Spinal cord (tissue), 10 donors: Measurements from ENCODE around the gene SHROOM3. TPM values are rescaled to one million over a fixed set of nuclear protein-coding genes. Genes with fewer than 3 reads are reported as not detected.

Source experiments
- DNase-seq, 6 donors: peaks; one replicate each; pipeline versions ENCODE4 v3.0.0 to v3.0.0-alpha.2; 2013 to 2015; ENCODE audit warnings: low spot score in 6 of 6, low read depth in 4 of 6
- H3K27ac ChIP-seq: one replicate; pipeline ENCODE4 v1.5.1; 2013; ENCODE audit warnings: low read depth, low read length, control low read depth
- H3K27me3 ChIP-seq: one replicate; pipeline ENCODE4 v1.6.1; 2013; ENCODE audit warnings: low read length; ENCODE audit not compliant: control insufficient read depth, insufficient read depth
- H3K36me3 ChIP-seq: one replicate; pipeline ENCODE4 v1.6.1; 2013; ENCODE audit warnings: low read length; ENCODE audit not compliant: control insufficient read depth, insufficient read depth
- H3K4me1 ChIP-seq: one replicate; pipeline ENCODE4 v1.6.1; 2013; ENCODE audit warnings: low read length; ENCODE audit not compliant: control insufficient read depth, insufficient read depth
- H3K4me3 ChIP-seq: one replicate; pipeline ENCODE4 v1.5.1; 2013; ENCODE audit warnings: low read depth, low read length, control low read depth
- H3K9me3 ChIP-seq: one replicate; pipeline ENCODE4 v1.6.1; 2013; ENCODE audit warnings: low read length; ENCODE audit not compliant: control insufficient read depth, insufficient read depth
- WGBS: methylation state at CpG from one replicate; pipeline ENCODE4 v1.1.5; 2013; ENCODE audit warnings: missing lambda C conversion rate; ENCODE audit not compliant: insufficient coverage; 5-methylcytosine and 5-hydroxymethylcytosine counted together
- polyA plus RNA-seq, 2 donors: library from polyadenylated mRNA; unstranded; fragments of 120-200 nt; gene quantifications; one replicate each; pipeline ENCODE4 v1.2.1, GENCODE V29; 2013; ENCODE audit not compliant: insufficient read length in 2 of 2
- total RNA-seq, 2 donors: library from RNA; depleted of rRNA in 1 of 2; stranded (reverse); fragments of 120-200 nt in 1 of 2; fragments of >200 nt in 1 of 2; gene quantifications; one replicate each; pipeline versions ENCODE4 v1.2.3 to v1.2.4, GENCODE V29; 2013 to 2014
- donor health status: healthy.

The SHROOM3 gene
- total and polyA plus RNA-seq, 4 donors = 11.6 to 23.3 (median 19.3) TPM

- H3K27me3 ChIP-seq = no peaks in the 10 kb centered on the region
- peak overlapping the region; percentile 33 for H3K27ac ChIP-seq
- no peak overlapping the region for H3K4me3 ChIP-seq
- no peak for DNase-seq
- WGBS = 75% methylated on average over 1 of the region's 1 CpG
- H3K36me3 ChIP-seq = peaks cover 16% of the 10 kb centered on the region
- no peaks in the 10 kb centered on the region for H3K9me3 ChIP-seq
- H3K4me1 ChIP-seq = no peaks in the 10 kb centered on the region
These were observed 310.2 kb downstream of the SHROOM3 start for GRCh38 chr4:76745240-76745639.

- Histone ChIP-seq H3K9me3 (no peaks in the 10 kb centered on the region), H3K27me3 (no peaks in the 10 kb centered on the region), H3K4me1 (no peaks in the 10 kb centered on the region), H3K4me3 (no peak overlapping the region), H3K36me3 (no peaks in the 10 kb centered on the region), H3K27ac (no peak overlapping the region)
- no peak for DNase-seq
- WGBS = no CpG with 5 or more reads among the region's 2 CpGs
These were observed 312.5 kb downstream of the SHROOM3 start for GRCh38 chr4:76747563-76747962.

- no peak overlapping the region for H3K27ac ChIP-seq
- no CpG with 5 or more reads among the region's 6 CpGs for WGBS
These were observed 313.6 kb downstream of the SHROOM3 start for GRCh38 chr4:76748649-76749048.

GRCh38 chr4:76749355-76749754 lies 314.3 kb downstream of the SHROOM3 start:
- DNase-seq = no peak
- Histone ChIP-seq H3K27me3 (no peaks in the 10 kb centered on the region), H3K4me1 (peaks cover 8% of the 10 kb centered on the region), H3K4me3 (no peak overlapping the region), H3K36me3 (peaks cover 2% of the 10 kb centered on the region), H3K27ac (no peak overlapping the region), H3K9me3 (no peaks in the 10 kb centered on the region)
- WGBS = 56% methylated on average over 1 of the region's 4 CpGs

More at GRCh38 chr4:76748649-76749048, 313.6 kb downstream of the SHROOM3 start:
- H3K36me3 ChIP-seq = no peaks in the 10 kb centered on the region
- H3K27me3 ChIP-seq = no peaks in the 10 kb centered on the region
- peak in 2 of 6 donors; percentile 72 to 84 for DNase-seq
- no peaks in the 10 kb centered on the region for H3K9me3 ChIP-seq
- H3K4me1 ChIP-seq = peaks cover 4% of the 10 kb centered on the region
- no peak overlapping the region for H3K4me3 ChIP-seq

GRCh38 chr4:76750716-76751115 lies 315.7 kb downstream of the SHROOM3 start:
- WGBS = 100% methylated on average over 1 of the region's 3 CpGs
- H3K27me3 ChIP-seq = no peaks in the 10 kb centered on the region
- no peak for DNase-seq
- H3K4me1 ChIP-seq = peaks cover 15% of the 10 kb centered on the region
- peaks cover 11% of the 10 kb centered on the region for H3K36me3 ChIP-seq
- no peak overlapping the region for H3K4me3 ChIP-seq
- no peaks in the 10 kb centered on the region for H3K9me3 ChIP-seq
- H3K27ac ChIP-seq = no peak overlapping the region

GRCh38 chr4:76751612-76752343 lies 316.7 kb downstream of the SHROOM3 start:
- no peak for DNase-seq
- peaks cover 15% of the 10 kb centered on the region for H3K4me1 ChIP-seq
- H3K9me3 ChIP-seq = no peaks in the 10 kb centered on the region
- H3K27me3 ChIP-seq = no peaks in the 10 kb centered on the region
- whole genome bisulfite sequencing = no CpG with 5 or more reads among the region's 3 CpGs
- no peak overlapping the region for H3K27ac ChIP-seq
- H3K4me3 ChIP-seq = no peak overlapping the region
- peaks cover 11% of the 10 kb centered on the region for H3K36me3 ChIP-seq

- Histone ChIP-seq H3K27ac (peak overlapping the region; percentile 61), H3K4me1 (peaks cover 20% of the 10 kb centered on the region), H3K9me3 (no peaks in the 10 kb centered on the region), H3K27me3 (no peaks in the 10 kb centered on the region), H3K4me3 (no peak overlapping the region), H3K36me3 (peaks cover 13% of the 10 kb centered on the region)
- DNase-seq = peak in 1 of 6 donors; percentile 79
- WGBS = 43% methylated on average over 2 of the region's 3 CpGs
These were observed 318.0 kb downstream of the SHROOM3 start for GRCh38 chr4:76752861-76753501.

- peak in 1 of 6 donors; percentile 71 for DNase-seq
- Histone ChIP-seq H3K4me1 (peaks cover 20% of the 10 kb centered on the region), H3K27ac (peak overlapping the region; percentile 61)
These were observed 318.8 kb downstream of the SHROOM3 start for GRCh38 chr4:76753814-76754213.

GRCh38 chr4:76754439-76754838 lies 319.4 kb downstream of the SHROOM3 start:
- Histone ChIP-seq H3K4me3 (no peak overlapping the region), H3K36me3 (peaks cover 13% of the 10 kb centered on the region), H3K9me3 (no peaks in the 10 kb centered on the region), H3K27me3 (no peaks in the 10 kb centered on the region), H3K27ac (peak overlapping the region; percentile 61), H3K4me1 (peaks cover 20% of the 10 kb centered on the region)
- DNase-seq = no peak
- 93% methylated on average over 10 of the region's 10 CpGs for WGBS

More at GRCh38 chr4:76753814-76754213, 318.8 kb downstream of the SHROOM3 start:
- Histone ChIP-seq H3K4me3 (no peak overlapping the region), H3K27me3 (no peaks in the 10 kb centered on the region), H3K36me3 (peaks cover 13% of the 10 kb centered on the region), H3K9me3 (no peaks in the 10 kb centered on the region)
- 27% methylated on average over 3 of the region's 3 CpGs for WGBS

- no peak overlapping the region for H3K27ac ChIP-seq
- H3K36me3 ChIP-seq = peaks cover 13% of the 10 kb centered on the region
- H3K27me3 ChIP-seq = no peaks in the 10 kb centered on the region
- DNase-seq = no peak
- H3K4me3 ChIP-seq = no peak overlapping the region
- H3K9me3 ChIP-seq = no peaks in the 10 kb centered on the region
- peaks cover 20% of the 10 kb centered on the region for H3K4me1 ChIP-seq
These were observed 320.7 kb downstream of the SHROOM3 start for GRCh38 chr4:76755756-76756155.
